HG03354 (cell line): ENCODE measurements around the gene SPON2.
"Not testable (repeated sequence)": the region's sequence is repeated elsewhere in the genome, so short reads cannot be mapped to it uniquely, and the experiment has no call there.

ENCODE experiments used
- ATAC-seq: cut with Tn5 transposase; IDR thresholded peaks from one replicate; pipeline ENCODE4 v1.9.1; 2021; ENCODE audit warnings: mild to moderate bottlenecking; ENCODE audit not compliant: unreplicated experiment, poor library complexity, severe bottlenecking

The SPON2 gene

DNA sequence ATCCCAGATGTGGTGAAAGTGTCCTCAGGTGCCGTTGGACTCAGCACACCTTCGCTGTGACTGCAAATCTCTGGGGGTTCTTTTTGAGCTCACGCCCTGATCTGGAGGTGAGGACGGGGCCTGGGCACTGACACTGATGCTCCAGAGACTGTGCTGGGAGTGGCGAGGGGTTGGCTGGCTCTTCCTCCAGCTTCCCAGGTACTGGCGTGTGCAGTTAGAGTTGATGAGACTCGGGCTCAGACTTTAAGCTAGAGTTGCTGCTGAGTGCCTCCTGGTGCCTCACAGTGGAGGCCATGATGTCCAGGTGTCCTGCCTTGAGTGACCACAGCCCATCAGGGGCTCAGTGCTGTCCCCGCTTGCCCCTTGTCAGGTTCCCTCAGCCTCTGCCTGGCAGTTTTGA lies 16.3 kb downstream of the SPON2 start:
- ATAC-seq: no peak

DNA sequence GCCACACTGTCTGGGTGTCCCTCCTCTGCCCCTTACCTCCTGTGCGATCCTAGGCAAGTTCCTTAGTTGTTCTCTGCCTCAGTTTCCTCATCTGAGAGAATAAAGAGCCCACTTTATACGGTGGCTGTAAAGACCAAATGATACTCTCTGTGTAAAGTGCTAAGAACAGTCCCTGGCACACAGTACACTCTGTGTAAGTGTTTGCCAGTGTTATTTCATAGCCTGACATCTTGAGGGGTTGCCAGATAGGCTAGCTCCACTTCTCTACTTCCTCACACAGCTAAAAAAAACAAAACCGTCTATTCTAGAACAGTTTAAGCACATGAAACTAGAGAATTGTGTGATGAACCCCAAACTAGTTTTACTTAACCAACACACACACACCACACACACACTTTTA lies 17.1 kb downstream of the SPON2 start:
- no peak for ATAC-seq

DNA sequence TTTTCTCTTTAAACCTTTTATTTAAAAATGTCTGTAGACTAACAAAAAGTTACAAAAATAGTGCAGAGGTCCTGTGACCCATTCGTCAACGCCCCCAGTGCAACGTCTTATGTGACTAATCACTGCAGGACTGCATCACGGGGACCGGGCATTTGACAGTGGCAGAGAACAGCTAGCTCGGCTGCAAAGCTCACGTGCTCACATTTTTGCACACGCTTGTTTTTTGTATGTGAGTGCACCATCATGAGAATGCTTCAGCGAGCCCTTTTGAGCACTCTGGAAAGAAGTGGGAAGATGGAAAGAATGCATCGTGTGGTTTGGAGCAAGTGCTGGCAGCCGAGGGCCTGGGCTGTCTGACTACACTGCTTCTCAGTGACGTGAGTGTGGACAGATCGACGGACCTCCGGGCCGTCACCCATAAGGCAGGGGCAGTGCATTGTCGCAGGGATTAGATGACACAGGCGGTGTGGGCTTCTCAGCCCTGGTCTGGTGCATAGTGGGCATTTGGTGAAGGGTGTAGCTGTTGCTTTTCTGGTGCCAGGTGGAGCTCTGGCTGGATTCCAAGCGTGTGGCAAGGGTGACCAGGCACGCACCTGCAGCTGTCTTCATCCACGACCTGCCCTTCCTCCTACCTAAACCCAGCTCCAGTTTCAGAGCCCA lies 17.7 kb downstream of the SPON2 start:
- no peak for ATAC-seq

DNA sequence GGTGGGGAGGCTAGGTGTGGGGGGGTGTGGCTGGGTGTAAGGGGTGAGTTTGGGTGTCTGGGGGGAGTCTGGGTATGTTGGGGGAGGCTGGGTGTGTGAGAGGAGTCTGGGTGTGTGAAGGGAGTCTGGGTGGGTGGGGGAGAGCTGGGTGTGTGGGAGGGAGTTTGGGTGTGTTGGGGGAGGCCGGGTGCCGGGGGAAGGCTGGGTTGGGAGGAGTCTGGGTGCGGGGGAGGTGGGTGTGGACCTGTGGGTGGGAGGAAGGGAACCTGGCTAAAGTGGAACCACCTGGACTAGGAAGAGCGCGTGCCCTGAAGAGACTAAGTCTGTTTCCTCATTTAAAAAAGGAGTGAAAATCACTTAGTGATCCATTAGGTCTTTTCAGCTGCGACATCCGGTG lies 18.3 kb downstream of the SPON2 start:
- no peak for ATAC-seq

DNA sequence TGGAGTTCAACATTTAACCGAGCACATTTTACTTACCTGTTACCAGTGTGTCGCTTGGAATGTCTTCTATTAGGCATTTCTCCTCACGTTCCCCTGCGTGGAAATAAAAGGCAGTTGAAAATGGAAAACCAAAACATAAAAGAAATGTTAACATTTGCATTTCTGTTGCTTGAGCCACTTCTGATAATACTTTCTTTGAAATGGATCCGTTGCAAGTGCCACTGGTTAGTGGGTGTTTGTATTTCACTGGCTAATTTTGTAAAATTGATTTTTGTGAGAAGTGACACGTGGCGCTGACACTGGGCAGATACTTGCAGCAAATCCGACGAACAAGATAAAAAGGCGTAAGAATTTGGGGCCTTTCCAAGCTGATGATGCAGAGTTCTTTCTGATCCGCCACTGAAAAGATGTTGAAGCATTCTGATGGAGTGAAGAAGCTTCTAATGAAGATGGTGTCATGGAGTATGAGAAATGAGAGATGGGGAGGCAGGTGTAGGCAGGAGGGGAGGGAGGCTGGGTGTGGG lies 18.8 kb downstream of the SPON2 start:
- ATAC-seq: no peak

DNA sequence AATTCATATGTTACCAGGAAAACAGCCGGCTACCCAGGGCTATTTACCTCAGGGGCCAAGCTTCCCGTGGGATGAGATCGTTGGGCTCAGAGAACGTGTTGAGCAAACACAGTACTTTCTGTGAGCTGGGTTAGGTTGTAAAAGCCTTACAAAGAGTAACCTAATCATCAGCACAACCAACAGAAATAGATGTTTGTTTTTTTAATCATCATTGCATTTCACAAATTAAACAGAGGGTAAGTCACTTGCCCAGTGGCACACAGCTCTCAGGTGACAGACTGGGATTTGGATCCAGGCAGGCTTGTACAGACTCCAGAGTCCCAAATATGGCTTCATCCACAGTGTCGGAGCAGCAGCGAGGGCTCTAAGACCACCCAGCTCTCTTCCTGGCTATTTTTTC lies 20.1 kb downstream of the SPON2 start:
- ATAC-seq: no peak

DNA sequence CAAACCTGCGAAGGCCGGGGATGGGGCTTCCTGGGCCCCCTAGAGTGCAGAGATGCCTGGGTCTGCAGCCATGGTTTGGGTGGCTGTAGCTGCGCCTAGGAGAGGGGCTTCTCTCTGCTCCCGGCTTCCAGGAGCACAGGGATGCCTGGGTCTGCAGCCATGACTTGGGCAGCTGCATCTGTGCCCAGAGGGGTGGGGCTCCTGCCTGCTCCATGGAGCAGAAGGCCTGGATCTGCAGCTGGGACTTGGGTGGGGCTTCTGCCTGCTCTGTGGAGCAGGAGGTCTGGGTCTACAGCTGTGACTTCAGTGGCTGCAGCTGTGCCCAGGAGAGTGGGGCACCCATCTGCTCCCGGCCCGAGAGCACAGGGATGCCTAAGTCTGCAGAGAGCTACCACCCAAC lies 20.8 kb downstream of the SPON2 start:
- ATAC-seq: no peak

DNA sequence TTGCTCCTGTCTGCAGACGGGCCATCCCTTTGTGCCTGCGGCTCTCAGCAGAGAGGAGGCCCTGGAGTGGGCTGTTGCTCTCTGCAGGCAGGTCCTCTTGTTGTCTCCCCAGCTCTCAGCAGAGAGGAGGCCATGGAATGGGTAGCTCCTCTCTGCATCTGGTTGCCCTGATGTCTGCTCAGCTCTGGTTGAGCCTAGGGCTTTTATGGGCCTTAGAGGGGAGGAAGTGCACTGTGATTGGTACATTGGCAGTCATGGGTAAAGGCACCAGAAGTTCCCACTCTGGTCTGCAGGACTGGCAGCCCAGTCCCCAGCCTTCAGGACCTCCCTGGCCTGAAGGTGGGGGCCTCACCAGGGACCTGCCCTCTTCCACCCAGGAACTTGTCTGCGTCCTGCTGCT lies 21.5 kb downstream of the SPON2 start:
- no peak for ATAC-seq

DNA sequence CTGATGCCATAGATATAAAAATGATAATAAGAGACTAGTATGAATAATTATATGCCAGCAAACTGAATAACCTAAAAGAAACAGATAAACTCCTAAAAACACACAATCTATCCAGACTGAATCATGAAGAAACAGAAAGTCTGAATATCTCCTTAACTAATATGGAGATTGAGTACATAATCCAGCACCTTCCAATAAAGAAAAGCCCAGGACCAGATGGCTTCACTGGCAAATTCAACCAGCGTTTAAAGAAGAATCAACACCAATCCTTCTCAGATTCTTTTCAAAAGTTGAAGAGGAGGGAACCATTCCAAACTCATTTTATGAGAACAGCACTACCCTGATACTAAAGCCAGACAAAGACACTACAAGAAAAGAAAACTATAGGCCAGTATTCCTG lies 32.5 kb downstream of the SPON2 start:
- no peak for ATAC-seq

DNA sequence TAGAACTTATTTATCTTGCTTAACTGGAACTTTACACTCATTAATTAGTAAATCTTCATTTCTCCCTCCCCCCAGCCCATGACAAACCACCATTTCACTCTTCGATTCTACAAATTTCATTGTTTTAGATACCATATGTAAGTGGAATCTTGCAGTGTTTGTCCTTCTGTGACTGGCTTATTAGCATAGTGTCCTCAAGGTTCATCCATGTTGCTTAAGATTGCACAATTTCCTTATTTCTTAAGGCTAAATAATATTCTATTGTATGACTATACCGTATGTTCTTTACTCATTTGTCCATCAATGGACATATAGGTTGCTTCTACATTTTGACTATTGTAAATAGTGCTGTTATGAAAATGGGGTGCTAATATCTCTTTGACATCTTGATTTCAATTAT lies 34.5 kb downstream of the SPON2 start:
- no peak for ATAC-seq

DNA sequence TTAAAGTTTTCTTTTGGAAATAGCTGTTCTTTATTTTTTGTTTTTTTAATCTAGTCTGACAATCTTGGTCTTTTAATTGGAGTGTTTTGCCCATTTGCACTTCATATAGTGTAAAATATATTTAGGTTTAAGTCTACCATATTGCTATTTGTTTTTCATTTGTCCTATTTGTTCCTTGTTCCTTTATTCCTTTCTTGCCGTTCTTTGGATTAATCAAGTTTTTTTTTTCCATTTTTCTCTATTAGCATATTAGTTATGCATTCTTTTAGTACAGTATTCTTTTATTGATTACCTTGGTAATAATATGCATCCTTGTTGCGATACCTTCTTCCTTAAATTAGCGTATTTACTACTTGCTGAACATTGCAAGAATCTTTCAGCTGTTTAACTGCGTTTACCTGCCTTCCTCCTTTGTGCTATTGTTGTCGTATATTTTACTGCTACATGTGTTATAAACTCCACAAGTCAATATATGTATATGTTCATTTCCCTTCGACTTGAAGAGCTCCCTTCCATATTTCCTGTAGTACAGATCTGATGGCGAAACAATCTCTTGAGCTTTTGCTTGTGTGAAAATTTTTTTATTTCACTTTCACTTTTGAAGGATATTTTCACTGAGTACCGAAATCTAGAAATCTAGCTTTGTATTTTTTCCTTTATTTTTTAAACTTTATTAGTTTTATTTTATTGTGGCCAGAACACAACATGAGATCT lies 35.2 kb downstream of the SPON2 start:
- ATAC-seq: no peak

DNA sequence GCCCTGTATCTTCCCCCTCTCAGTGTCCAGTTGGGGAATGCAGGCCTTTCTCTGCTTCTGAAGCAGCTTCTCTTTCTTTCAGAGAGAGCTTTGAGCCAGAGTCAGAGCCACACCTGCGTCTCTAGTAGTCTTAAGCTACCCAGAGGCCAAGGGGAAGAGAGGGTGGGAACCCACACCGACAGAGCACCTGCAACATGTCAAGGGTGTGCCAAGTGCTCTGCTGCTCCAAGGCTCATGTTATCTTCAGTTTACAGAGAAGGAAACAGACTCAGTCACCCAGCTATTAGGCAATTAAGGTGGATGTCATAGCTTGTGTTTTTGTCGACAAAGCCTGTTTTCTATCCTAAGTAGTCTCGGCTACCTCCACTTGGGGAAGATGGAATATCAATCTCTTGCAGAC lies 36.3 kb downstream of the SPON2 start:
- ATAC-seq: no peak

DNA sequence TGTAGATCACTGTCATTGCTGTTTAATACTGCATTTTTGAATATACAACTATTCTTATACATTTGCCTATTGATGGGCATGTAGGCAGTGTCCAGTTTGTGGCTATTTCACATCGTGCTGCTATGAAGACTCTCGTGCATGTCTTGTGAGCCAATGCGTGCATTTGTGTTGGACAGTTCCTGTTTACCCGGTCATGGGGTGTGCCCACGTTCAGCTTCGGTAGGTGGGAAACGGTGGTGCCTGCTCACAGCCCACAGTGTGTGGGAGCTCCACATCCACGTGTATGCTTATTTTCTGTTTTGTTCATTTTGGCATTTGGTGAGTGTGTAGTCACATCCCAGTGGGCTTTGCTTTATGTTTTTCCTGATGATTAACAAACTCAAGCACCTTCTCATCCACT lies 39.4 kb downstream of the SPON2 start:
- no peak for ATAC-seq

DNA sequence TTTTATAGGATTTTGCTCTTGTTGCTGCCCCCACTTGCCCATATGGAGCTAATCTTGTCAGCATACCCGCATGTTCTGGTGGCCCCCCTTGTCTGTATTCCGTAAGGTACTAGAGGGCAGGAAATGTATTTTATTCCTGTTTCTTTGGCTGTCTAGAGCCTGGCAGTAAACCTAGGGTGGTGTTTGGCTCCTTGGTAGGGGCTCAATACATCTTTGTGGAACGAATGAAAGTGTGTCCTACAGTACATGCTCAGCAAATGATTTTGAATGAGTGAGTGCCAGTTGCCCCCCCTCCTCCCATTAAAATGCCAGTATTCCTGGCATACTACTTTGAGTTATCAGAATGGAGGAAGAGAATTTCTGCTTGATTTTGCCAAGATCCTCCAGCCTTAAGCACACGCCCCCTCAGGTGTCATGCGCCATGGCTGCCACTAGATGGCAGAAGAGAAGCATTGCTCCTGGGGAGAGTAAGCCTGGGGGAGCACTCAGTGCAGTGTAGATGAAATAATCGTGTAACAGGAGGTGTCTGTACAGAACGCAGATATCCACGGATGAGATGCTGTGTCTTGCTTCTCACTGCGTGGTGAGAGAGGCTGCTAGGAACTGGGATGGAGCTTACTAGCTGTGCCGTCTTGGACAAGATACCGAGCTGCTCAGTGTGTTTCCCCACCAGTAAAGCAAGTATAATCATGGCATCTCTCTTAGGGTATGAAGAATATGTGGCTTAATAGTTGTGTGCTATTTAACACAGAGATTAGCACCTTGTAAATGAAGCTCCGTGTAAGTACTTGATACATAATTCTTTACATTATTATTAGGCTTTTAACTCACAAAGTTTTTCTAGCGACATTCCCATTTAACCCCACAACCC lies 41.8 kb downstream of the SPON2 start:
- ATAC-seq: peak; percentile 79

DNA sequence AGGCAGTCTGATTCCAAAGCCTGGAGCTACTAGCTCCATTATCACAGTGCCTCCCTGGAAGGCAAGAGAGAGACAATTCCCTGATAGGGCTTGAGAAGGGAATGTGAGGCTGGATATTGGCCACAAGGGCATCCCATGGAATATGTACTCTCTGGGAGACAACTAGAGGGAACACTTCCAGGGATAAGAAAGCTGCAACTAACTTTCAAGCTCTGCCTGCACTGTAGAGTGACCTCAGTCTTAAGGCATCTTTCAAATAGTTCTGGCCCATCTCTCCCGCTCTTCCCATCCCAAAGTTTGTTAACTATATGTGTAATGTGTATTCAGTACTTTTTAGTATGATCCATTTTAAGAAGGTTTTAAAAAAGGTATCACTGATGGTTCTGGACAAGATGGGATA lies 45.9 kb downstream of the SPON2 start:
- ATAC-seq: no peak

DNA sequence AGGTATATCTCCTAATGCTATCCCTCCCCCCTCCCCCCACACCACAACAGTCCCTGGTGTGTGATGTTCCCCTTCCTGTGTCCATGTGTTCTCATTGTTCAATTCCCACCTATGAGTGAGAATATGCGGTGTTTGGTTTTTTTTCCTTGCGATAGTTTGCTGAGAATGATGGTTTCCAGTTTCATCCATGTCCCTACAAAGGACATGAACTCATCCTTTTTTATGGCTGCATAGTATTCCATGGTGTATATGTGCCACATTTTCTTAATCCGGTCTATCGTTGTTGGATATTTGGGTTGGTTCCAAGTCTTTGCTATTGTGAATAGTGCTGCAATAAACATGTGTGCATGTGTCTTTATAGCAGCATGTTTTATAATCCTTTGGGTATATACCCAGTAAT lies 46.9 kb downstream of the SPON2 start:
- ATAC-seq: not testable (repeated sequence)

DNA sequence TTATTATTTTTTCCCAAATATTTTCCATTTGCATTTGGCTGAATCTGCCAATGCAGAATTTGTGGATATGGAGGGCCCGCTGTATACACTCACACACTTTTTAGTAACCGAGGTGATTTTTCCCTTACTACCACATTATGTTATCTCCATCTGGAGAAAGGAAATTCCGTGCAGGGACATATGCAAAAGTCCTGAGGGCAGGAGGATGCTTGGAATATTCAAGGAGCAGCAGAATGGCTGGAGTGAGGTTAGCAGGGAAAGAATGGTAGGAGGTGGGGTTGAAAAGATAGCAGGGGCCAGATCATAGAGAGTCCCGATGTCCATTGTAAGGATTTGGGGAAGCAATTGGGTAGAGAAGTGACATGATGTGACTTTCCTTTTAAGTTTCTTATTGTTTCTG lies 47.6 kb downstream of the SPON2 start:
- ATAC-seq: no peak

DNA sequence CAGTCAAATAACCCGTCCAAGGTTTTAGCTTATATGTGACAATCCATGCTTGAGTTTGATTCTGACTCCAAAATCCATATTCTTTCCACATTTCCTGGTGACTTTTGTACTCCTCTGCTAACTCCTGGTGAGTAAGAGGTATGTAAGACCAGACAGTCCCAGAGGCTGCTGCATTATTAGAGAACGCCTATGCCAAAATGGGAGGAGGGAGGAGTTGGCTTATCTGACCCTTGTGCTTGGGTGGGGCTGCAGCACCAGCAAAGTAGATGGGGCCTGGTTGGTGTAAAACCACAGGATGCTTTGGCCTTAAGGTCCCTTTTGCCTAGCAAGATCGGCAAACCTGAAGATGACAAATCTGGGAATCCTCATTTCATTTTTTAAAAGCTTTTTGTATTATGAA lies 49.9 kb downstream of the SPON2 start:
- ATAC-seq: no peak
